Measurements from ENCODE around the gene SLCO3A1. TPM values are rescaled to one million over a fixed set of nuclear protein-coding genes. Genes with fewer than 3 reads are reported as not detected.

The SLCO3A1 gene
- total RNA-seq, 4 donors from 2014 or later: 23.1 to 62.8 (median 35.1) TPM

- WGBS, 2 donors: 64 to 78% methylated on average over 7 of the region's 7 CpGs
- intact Hi-C loops (cut with DNase I; ENCODE audit: low total_unique reads): no loop called here
- no peak overlapping the region for H3K4me3 ChIP-seq (ENCODE audit: low read depth, poor library complexity, severe bottlenecking)
Measured at GRCh38 chr15:92006186-92007028, 152.9 kb downstream of the SLCO3A1 start.

DNA sequence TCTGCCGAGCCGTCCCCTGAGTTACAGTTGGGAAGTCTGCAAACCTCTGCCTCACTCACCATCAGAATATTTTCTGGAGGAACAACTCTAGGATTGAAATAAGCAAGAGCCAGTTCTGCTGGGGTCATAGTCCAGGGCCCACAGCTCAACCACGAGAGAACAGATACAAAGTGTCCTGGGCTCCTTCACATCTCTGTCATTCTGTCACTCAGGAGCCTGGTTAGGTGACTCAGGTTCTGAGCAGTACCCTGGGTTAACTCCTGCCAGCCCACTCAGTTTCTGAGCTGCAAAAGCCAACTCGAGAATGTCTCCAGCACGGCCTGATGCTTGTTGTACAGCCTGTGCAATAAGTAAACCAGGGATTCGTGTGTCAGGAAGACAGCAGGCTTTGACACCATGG is 155.7 kb downstream of the SLCO3A1 start:
- no peak for TF ChIP-seq POLR2A (IDR thresholded peaks at IDR 0.05)
- TF ChIP-seq, protein P1, sequence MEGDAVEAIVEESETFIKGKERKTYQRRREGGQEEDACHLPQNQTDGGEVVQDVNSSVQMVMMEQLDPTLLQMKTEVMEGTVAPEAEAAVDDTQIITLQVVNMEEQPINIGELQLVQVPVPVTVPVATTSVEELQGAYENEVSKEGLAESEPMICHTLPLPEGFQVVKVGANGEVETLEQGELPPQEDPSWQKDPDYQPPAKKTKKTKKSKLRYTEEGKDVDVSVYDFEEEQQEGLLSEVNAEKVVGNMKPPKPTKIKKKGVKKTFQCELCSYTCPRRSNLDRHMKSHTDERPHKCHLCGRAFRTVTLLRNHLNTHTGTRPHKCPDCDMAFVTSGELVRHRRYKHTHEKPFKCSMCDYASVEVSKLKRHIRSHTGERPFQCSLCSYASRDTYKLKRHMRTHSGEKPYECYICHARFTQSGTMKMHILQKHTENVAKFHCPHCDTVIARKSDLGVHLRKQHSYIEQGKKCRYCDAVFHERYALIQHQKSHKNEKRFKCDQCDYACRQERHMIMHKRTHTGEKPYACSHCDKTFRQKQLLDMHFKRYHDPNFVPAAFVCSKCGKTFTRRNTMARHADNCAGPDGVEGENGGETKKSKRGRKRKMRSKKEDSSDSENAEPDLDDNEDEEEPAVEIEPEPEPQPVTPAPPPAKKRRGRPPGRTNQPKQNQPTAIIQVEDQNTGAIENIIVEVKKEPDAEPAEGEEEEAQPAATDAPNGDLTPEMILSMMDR (IDR thresholded peaks at IDR 0.05): no peak
- DNase-seq (ENCODE audit: low spot score in 2 of 2): no peak
- WGBS, 2 donors: 88 to 93% methylated on average over 5 to 6 of the region's 6 CpGs
- H3K4me3 ChIP-seq (ENCODE audit: low read depth, poor library complexity, severe bottlenecking): no peak overlapping the region
- intact Hi-C loops (cut with DNase I; ENCODE audit: low total_unique reads): no loop called here

More at GRCh38 chr15:92006186-92007028, 152.9 kb downstream of the SLCO3A1 start:
- TF ChIP-seq, protein P1 (IDR thresholded peaks at IDR 0.05): no peak
- TF ChIP-seq POLR2A (IDR thresholded peaks at IDR 0.05): no peak
- DNase-seq (ENCODE audit: low spot score in 2 of 2): no peak

DNA sequence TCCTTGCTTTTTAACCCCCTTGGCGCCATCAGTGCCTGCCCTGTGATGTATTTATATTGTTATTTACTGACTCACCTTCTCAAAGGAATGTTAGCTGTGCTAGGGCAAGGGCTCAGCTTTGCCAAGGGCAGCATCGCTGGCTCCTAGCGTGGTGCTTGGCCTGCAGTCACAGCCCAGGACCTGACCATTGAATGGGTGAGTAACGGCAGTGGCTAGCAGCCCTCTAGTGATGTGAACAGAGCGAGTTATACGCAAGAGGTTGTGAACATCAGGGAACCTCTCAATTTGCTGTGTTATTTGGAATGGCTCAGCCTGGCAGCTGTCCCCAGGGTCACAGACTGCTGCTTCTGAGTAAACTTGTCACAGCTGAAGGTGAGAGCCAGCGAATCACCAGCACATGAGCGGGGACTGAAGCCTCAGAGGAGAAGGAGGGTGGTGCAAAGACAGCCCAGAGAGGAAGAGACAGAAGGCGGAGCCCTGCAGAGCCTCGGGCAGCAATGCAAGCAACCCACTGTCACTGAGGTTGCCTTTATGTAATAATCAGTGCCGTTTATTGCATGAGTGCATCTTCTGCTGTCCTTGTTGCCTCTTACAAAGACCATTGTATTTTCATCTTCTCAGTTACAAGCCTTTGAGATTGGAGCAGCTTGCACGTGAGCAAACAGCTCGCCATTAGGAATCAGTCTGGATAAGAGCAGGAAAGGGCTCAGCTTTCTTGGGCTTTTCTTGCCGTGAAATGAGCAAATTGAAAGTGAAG is 158.3 kb downstream of the SLCO3A1 start:
- DNase-seq (ENCODE audit: low spot score in 2 of 2): no peak
- WGBS, 2 donors: 43 to 49% methylated on average over 14 of the region's 14 CpGs
- intact Hi-C loops (cut with DNase I; ENCODE audit: low total_unique reads): no loop called here
- no peak overlapping the region for H3K4me3 ChIP-seq (ENCODE audit: low read depth, poor library complexity, severe bottlenecking)
- no peak for TF ChIP-seq POLR2A (IDR thresholded peaks at IDR 0.05)
- TF ChIP-seq, protein P1 (IDR thresholded peaks at IDR 0.05): no peak

- 75 to 95% methylated on average over 1 of the region's 1 CpG for WGBS, 2 donors
- intact Hi-C loops (cut with DNase I; ENCODE audit: low total_unique reads): no loop called here
- no peak for DNase-seq (ENCODE audit: low spot score in 2 of 2)
- TF ChIP-seq, protein P1 (IDR thresholded peaks at IDR 0.05): no peak
- no peak for TF ChIP-seq POLR2A (IDR thresholded peaks at IDR 0.05)
- no peak overlapping the region for H3K4me3 ChIP-seq (ENCODE audit: low read depth, poor library complexity, severe bottlenecking)
Measured at GRCh38 chr15:92012368-92012629, 158.8 kb downstream of the SLCO3A1 start.

DNA sequence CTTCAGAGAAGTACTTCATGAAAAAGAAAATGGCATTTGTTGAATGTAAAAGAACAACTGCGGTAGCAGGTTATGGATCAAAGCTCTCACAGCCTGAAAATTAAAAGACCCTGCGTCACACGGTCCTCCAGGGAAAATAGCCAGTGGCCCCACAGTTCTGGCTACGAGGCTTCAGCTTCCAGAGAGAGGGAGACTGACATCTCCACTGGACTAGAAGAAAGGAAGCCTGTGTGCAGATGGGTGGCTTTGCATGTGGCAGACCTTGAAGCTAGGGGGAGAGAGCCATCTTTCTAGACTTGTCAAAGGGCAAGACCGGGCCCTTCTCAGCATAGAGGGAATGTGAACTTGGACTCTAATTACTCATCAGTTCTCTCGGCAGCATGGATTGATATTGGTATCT is 159.4 kb downstream of the SLCO3A1 start:
- TF ChIP-seq POLR2A (IDR thresholded peaks at IDR 0.05): no peak
- TF ChIP-seq, protein P1 (IDR thresholded peaks at IDR 0.05): no peak
- no peak for DNase-seq (ENCODE audit: low spot score in 2 of 2)
- no peak overlapping the region for H3K4me3 ChIP-seq (ENCODE audit: low read depth, poor library complexity, severe bottlenecking)
- intact Hi-C loops (cut with DNase I; ENCODE audit: low total_unique reads): no loop called here
- WGBS, 2 donors: 94 to 95% methylated on average over 6 of the region's 6 CpGs
